Peyer's patch (tissue), 4 donors: ENCODE data around the gene RFX3. TPM values are rescaled to one million over a fixed set of nuclear protein-coding genes. Genes with fewer than 3 reads are reported as not detected.

ENCODE experiments used
- DNase-seq, 3 donors: peaks; one replicate each; pipeline ENCODE4 v3.0.0-alpha.2; 2017 to 2019
- H3K27ac ChIP-seq, 4 donors: fragments of 200-600 bp; sonication (generic); one replicate each; pipeline ENCODE4 v1.5.1; 2016 to 2019
- H3K27me3 ChIP-seq, 2 donors: fragments of 200-600 bp; sonication (generic); one replicate each; pipeline ENCODE4 v1.5.1; 2019
- H3K36me3 ChIP-seq, 3 donors: fragments of 200-600 bp; sonication (generic); one replicate each; pipeline ENCODE4 v1.5.1; 2016 to 2019
- H3K4me1 ChIP-seq, 4 donors: fragments of 200-600 bp; sonication (generic); one replicate each; pipeline ENCODE4 v1.5.1; 2016 to 2019
- H3K4me3 ChIP-seq, 4 donors: fragments of 200-600 bp; sonication (generic); 1 replicate in 3 of 4; 2 replicates in 1 of 4; pipeline ENCODE4 v1.5.1; 2016 to 2019; ENCODE audit warnings: mild to moderate bottlenecking in 1 of 4
- H3K9me3 ChIP-seq, 4 donors: fragments of 200-600 bp; sonication (generic); one replicate each; pipeline ENCODE4 v1.5.1; 2016 to 2019; ENCODE audit warnings: mild to moderate bottlenecking in 1 of 4
- CTCF ChIP-seq, 6 experiments: fragments of 450-650 bp in 4 of 6; fragments of 200-600 bp in 2 of 6; sonication (generic) in 1 of 6; IDR thresholded peaks; one replicate each; pipeline ENCODE4 v1.5.1; 2017 to 2019; ENCODE audit warnings: antibody characterized with exemption in 6 of 6, mild to moderate bottlenecking in 3 of 6, moderate library complexity in 1 of 6
- POLR2A ChIP-seq, 2 donors: fragments of 450-650 bp; IDR thresholded peaks; one replicate each; pipeline ENCODE4 v1.5.1; 2017; ENCODE audit warnings: antibody characterized with exemption in 2 of 2, mild to moderate bottlenecking in 2 of 2, moderate library complexity in 2 of 2
- total RNA-seq, 4 donors: library from RNA; depleted of rRNA; stranded (reverse); fragments of >200 nt; gene quantifications; one replicate each; pipeline ENCODE4 v1.1.0, GENCODE V29; 2016

RFX3 gene
- total RNA-seq, 4 donors from 2014 or later: 3.9 to 31.4 (median 9.5) TPM

GRCh38 chr9:3436629-3437420, 89.0 kb downstream of the RFX3 start:
- Histone ChIP-seq H3K36me3 (no peaks in the 10 kb centered on the region), H3K4me3 (no peak overlapping the region), H3K27ac (no peak overlapping the region), H3K9me3 (no peaks in the 10 kb centered on the region), H3K27me3 (no peaks in the 10 kb centered on the region), H3K4me1 (no peaks in the 10 kb centered on the region)
- TF ChIP-seq CTCF (IDR thresholded peaks at IDR 0.05) (no peak), POLR2A (IDR thresholded peaks at IDR 0.05) (no peak)
- no peak for DNase-seq

GRCh38 chr9:3435732-3436131, 90.1 kb downstream of the RFX3 start:
- Histone ChIP-seq H3K27ac (no peak overlapping the region), H3K9me3 (no peaks in the 10 kb centered on the region), H3K4me1 (no peaks in the 10 kb centered on the region), H3K4me3 (no peak overlapping the region), H3K27me3 (no peaks in the 10 kb centered on the region), H3K36me3 (no peaks in the 10 kb centered on the region)
- no peak for DNase-seq
- TF ChIP-seq POLR2A (IDR thresholded peaks at IDR 0.05): no peak
- TF ChIP-seq CTCF (IDR thresholded peaks at IDR 0.05): no peak

GRCh38 chr9:3434594-3434993, 91.2 kb downstream of the RFX3 start:
- Histone ChIP-seq H3K4me3 (no peak overlapping the region), H3K27ac (no peak overlapping the region), H3K27me3 (no peaks in the 10 kb centered on the region), H3K4me1 (no peaks in the 10 kb centered on the region), H3K9me3 (no peaks in the 10 kb centered on the region), H3K36me3 (no peaks in the 10 kb centered on the region)
- DNase-seq: no peak
- TF ChIP-seq CTCF (IDR thresholded peaks at IDR 0.05): no peak
- no peak for TF ChIP-seq POLR2A (IDR thresholded peaks at IDR 0.05)

GRCh38 chr9:3433754-3434153, 92.0 kb downstream of the RFX3 start:
- Histone ChIP-seq H3K27ac (no peak overlapping the region), H3K4me1 (no peaks in the 10 kb centered on the region), H3K27me3 (no peaks in the 10 kb centered on the region), H3K4me3 (no peak overlapping the region), H3K36me3 (no peaks in the 10 kb centered on the region), H3K9me3 (no peaks in the 10 kb centered on the region)
- DNase-seq: no peak
- TF ChIP-seq POLR2A (IDR thresholded peaks at IDR 0.05): no peak
- TF ChIP-seq CTCF (IDR thresholded peaks at IDR 0.05): no peak

- Histone ChIP-seq H3K4me1 (no peaks in the 10 kb centered on the region), H3K4me3 (no peak overlapping the region), H3K9me3 (no peaks in the 10 kb centered on the region), H3K36me3 (no peaks in the 10 kb centered on the region), H3K27me3 (no peaks in the 10 kb centered on the region), H3K27ac (no peak overlapping the region)
- DNase-seq: no peak
- TF ChIP-seq CTCF (IDR thresholded peaks at IDR 0.05): no peak
- no peak for TF ChIP-seq POLR2A (IDR thresholded peaks at IDR 0.05)
Observed at GRCh38 chr9:3433066-3433465, 92.7 kb downstream of the RFX3 start.
